HCT116 (cell line): ENCODE data around the gene EPSTI1. TPM values are rescaled to one million over a fixed set of nuclear protein-coding genes. Genes with fewer than 3 reads are reported as not detected.

Experiments used
- ATAC-seq: fragments of 200-7000 bp; cut with Tn5 transposase; 2 replicates; pipeline ENCODE4 v1.9.1; 2020; ENCODE audit warnings: mild to moderate bottlenecking, moderate library complexity
- BruUV-seq: library from RNA; stranded (reverse); fragments of 400-500 nt; replicated peaks from 2 replicates; lab custom pipeline; 2021; lab: Mats Ljungman, UMichigan
- CTCF ChIA-PET: fragments of 300-600 bp; sonication (Branson Sonifier 250); formaldehyde crosslinking; loops from one replicate; lab custom pipeline; 2021; ENCODE audit warnings: antibody characterized with exemption; lab: Charles Lee
- POLR2A ChIA-PET: fragments of 300-600, 350-600 bp; sonication (Branson Sonifier 250); formaldehyde crosslinking; loops from one replicate; lab custom pipeline; 2021; ENCODE audit warnings: antibody characterized with exemption; lab: Charles Lee
- RAD21 ChIA-PET, 2 experiments: fragments of 300-600 bp; sonication (Branson Sonifier 250); formaldehyde crosslinking; loops; one replicate each; lab custom pipeline; 2023; ENCODE audit warnings: low total read pairs in 2 of 2; ENCODE audit not compliant: uncharacterized antibody in 2 of 2, unreplicated experiment in 2 of 2, low non-redundant PET in 1 of 2; lab: Charles Lee
- DNase-seq: peaks from one replicate; pipeline ENCODE4 v3.0.0-alpha.2; 2010; ENCODE audit warnings: low read depth, low spot score
- H2AFZ ChIP-seq: fragments of 200-600 bp; shearing (Covaris generic), sonication (generic); 2 replicates; pipeline ENCODE4 v1.6.1; 2017; ENCODE audit warnings: low read depth, mixed run types, mixed read lengths, antibody characterized with exemption, low read length; ENCODE audit not compliant: poor library complexity, severe bottlenecking
- H3K27ac ChIP-seq: 2 replicates; pipeline ENCODE4 v1.5.1; 2012; ENCODE audit warnings: low read depth, low read length
- H3K27me3 ChIP-seq: fragments of 200-600 bp; sonication (generic); 2 replicates; pipeline ENCODE4 v1.6.1; 2016; ENCODE audit warnings: mixed run types, low read length, mixed read lengths; ENCODE audit not compliant: insufficient read depth
- H3K36me3 ChIP-seq, 2 experiments: fragments of 200-500 bp in 1 of 2; fragments of 200-600 bp in 1 of 2; sonication (Bioruptor generic) in 1 of 2; sonication (generic) in 1 of 2; 2 replicates each; pipeline versions ENCODE4 v1.5.1 to v1.6.1; 2014 to 2016; ENCODE audit warnings: low read length in 2 of 2, inconsistent platforms in 1 of 2, mixed read lengths in 1 of 2, mixed run types in 1 of 2; ENCODE audit not compliant: insufficient read depth in 2 of 2, control insufficient read depth in 1 of 2
- H3K4me1 ChIP-seq, 2 experiments: fragments of 200-600 bp in 1 of 2; sonication (generic) in 1 of 2; 2 replicates each; pipeline versions ENCODE4 v1.5.1 to v1.6.1; 2012 to 2017; ENCODE audit warnings: low read length in 2 of 2, inconsistent platforms in 1 of 2, mild to moderate bottlenecking in 1 of 2, mixed read lengths in 1 of 2, mixed run types in 1 of 2, moderate library complexity in 1 of 2; ENCODE audit not compliant: insufficient read depth in 2 of 2, control insufficient read depth in 1 of 2
- H3K4me2 ChIP-seq: fragments of 200-600 bp; sonication (generic); 2 replicates; pipeline ENCODE4 v1.6.1; 2017; ENCODE audit warnings: mixed run types, low read length, mixed read lengths
- H3K4me3 ChIP-seq, 2 experiments: fragments of 200-600 bp in 1 of 2; sonication (generic) in 1 of 2; replicated peaks in 1 of 2; 2 replicates each; pipeline ENCODE4 v1.5.1; 2011 to 2016; ENCODE audit warnings: low read length in 2 of 2, control low read depth in 1 of 2, low read depth in 1 of 2, mild to moderate bottlenecking in 1 of 2, mixed read lengths in 1 of 2, mixed run types in 1 of 2
- H3K79me2 ChIP-seq: fragments of 200-600 bp; sonication (generic); 2 replicates; pipeline ENCODE4 v1.6.1; 2017; ENCODE audit warnings: mild to moderate bottlenecking, mixed run types, low read length, moderate library complexity, mixed read lengths; ENCODE audit not compliant: insufficient read depth
- H3K9ac ChIP-seq: fragments of 200-600 bp; sonication (generic); 2 replicates; pipeline ENCODE4 v1.6.1; 2016; ENCODE audit warnings: low read length, mixed read lengths
- H3K9me2 ChIP-seq: fragments of 200-600 bp; sonication (generic), shearing (Covaris generic); 2 replicates; pipeline ENCODE4 v1.6.1; 2017; ENCODE audit warnings: mixed run types, mild to moderate bottlenecking, moderate library complexity; ENCODE audit not compliant: insufficient read depth
- H3K9me3 ChIP-seq, 2 experiments: fragments of 200-500 bp in 1 of 2; fragments of 200-600 bp in 1 of 2; sonication (Bioruptor generic) in 1 of 2; sonication (generic) in 1 of 2; 2 replicates each; pipeline ENCODE4 v1.6.1; 2014 to 2017; ENCODE audit warnings: low read length in 2 of 2, mixed read lengths in 2 of 2, inconsistent platforms in 1 of 2, low read depth in 1 of 2, mild to moderate bottlenecking in 1 of 2, mixed run types in 1 of 2, moderate library complexity in 1 of 2; ENCODE audit not compliant: control insufficient read depth in 1 of 2, insufficient read depth in 1 of 2
- H4K20me1 ChIP-seq: fragments of 200-600 bp; sonication (generic), shearing (Covaris generic); 2 replicates; pipeline ENCODE4 v1.6.1; 2017; ENCODE audit warnings: mixed run types, mild to moderate bottlenecking, moderate library complexity; ENCODE audit not compliant: insufficient read depth
- CBX3 ChIP-seq: IDR thresholded peaks from 2 replicates; pipeline ENCODE4 v1.6.1; 2012; ENCODE audit warnings: low read depth
- EGR1 ChIP-seq: IDR thresholded peaks from 2 replicates; pipeline ENCODE4 v1.6.1; 2012; ENCODE audit warnings: low read depth
- FOSL1 ChIP-seq: IDR thresholded peaks from 2 replicates; pipeline ENCODE4 v1.6.1; 2012; ENCODE audit warnings: low read depth
- JUND ChIP-seq: IDR thresholded peaks from 2 replicates; pipeline ENCODE4 v1.6.1; 2012
- RAD21 ChIP-seq: IDR thresholded peaks from 2 replicates; pipeline ENCODE4 v1.6.1; 2012; ENCODE audit warnings: low read depth, mild to moderate bottlenecking
- SP1 ChIP-seq: IDR thresholded peaks from 2 replicates; pipeline ENCODE4 v1.6.1; 2012; ENCODE audit warnings: low read depth
- YY1 ChIP-seq: IDR thresholded peaks from 2 replicates; pipeline ENCODE4 v1.6.1; 2011; ENCODE audit warnings: low read length, low read depth, moderate library complexity, mild to moderate bottlenecking; ENCODE audit not compliant: insufficient replicate concordance; ENCODE audit errors: extremely low read depth
- ZNF274 ChIP-seq: fragments of 200-500 bp; sonication (Bioruptor generic); IDR thresholded peaks from 2 replicates; pipeline ENCODE4 v1.6.1; 2014; ENCODE audit warnings: mild to moderate bottlenecking, low read depth, low read length, inconsistent platforms
- intact Hi-C: fragments of 100-400 bp; cut with micrococcal nuclease; formaldehyde crosslinking; loops from 2 replicates; pipeline ENCODE4 v1.10.0; 2022
- total RNA-seq: library from RNA; stranded (reverse); gene quantifications from one replicate; pipeline ENCODE4 v1.2.1, GENCODE V29; 2021; ENCODE audit not compliant: unreplicated experiment

Gene EPSTI1
- total RNA-seq, 1 experiment from 2014 or later = 0.69 TPM

DNA sequence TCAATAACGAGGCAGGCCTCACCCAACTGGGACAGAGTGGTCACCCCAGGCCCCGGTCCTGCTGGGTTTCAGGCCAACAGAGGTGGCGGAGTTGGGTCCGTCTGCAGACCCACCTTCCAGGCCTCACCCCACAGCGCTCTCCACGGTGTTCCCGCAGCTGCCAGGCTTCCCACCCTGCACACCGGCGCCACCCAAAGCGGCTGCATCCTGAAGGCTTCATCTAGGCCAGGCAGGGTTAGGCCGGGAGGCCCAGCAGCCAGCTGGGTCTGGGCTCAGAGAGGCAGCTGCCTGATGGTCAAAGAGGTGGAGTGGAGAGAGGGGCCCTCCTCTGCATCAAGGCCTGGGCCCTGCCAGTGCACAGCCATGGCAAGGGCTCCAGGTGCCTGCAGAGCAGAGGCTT is 44.1 kb downstream of the EPSTI1 start:
- Histone ChIP-seq H3K36me3 (no peaks in the 10 kb centered on the region), H3K4me2 (no peak overlapping the region), H2AFZ (no peak overlapping the region), H3K4me3 (no peak overlapping the region), H3K4me1 (no peaks in the 10 kb centered on the region), H3K27ac (no peak overlapping the region), H3K79me2 (no peaks in the 10 kb centered on the region), H3K9me3 (no peaks in the 10 kb centered on the region), H3K27me3 (no peaks in the 10 kb centered on the region), H3K9me2 (no peaks in the 10 kb centered on the region), H4K20me1 (no peaks in the 10 kb centered on the region), H3K9ac (no peak overlapping the region)
- intact Hi-C loops = no loop called here
- BruUV-seq = no TSS peak
- TF ChIP-seq FOSL1 = no peak
- TF ChIP-seq RAD21 = no peak
- no peak for TF ChIP-seq SP1
- TF ChIP-seq JUND = no peak
- TF ChIP-seq CBX3 = no peak
- no peak for TF ChIP-seq ZNF274
- DNase-seq = no peak
- no peak for ATAC-seq
- CTCF ChIA-PET = no interaction called here
- POLR2A ChIA-PET = interaction anchor here (0.7 kb wide), 1 partner anchor 152 kb away, joined by 3 read pairs; no protein-coding TSS in a partner anchor
- RAD21 ChIA-PET = no interaction called here

DNA sequence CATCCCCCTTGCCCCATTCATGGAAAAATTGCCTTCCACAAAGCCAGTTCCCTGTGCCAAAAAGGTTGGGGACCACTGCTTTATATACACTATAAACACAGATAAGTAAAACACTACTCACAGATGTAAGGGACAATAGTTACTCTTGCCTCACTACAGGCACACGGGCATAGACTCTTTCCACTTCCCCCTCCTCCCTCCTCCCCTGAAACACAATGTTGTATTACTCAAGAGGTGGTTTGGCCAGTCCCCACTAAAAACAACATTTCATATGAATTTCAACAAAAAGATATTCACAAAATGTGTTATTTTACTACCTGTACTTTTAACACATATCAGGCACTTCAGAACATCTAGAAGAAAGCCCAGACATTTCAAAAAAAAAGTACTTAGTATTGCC is 45.1 kb downstream of the EPSTI1 start:
- Histone ChIP-seq H3K9me3 (no peaks in the 10 kb centered on the region), H3K4me1 (no peaks in the 10 kb centered on the region), H3K9ac (no peak overlapping the region), H2AFZ (no peak overlapping the region), H3K27ac (no peak overlapping the region), H3K4me2 (no peak overlapping the region), H3K9me2 (no peaks in the 10 kb centered on the region), H3K4me3 (no peak overlapping the region), H3K36me3 (no peaks in the 10 kb centered on the region), H3K79me2 (no peaks in the 10 kb centered on the region), H3K27me3 (no peaks in the 10 kb centered on the region), H4K20me1 (no peaks in the 10 kb centered on the region)
- CTCF ChIA-PET = no interaction called here
- BruUV-seq = no TSS peak
- TF ChIP-seq YY1 (no peak), EGR1 (no peak)
- ATAC-seq (no peak), DNase-seq (no peak)
- RAD21 ChIA-PET = no interaction called here
- intact Hi-C loops = no loop called here
- POLR2A ChIA-PET = no interaction called here
